Thoracic aorta (tissue), 2 donors: Measurements from ENCODE around the gene SLC16A7. TPM values are rescaled to one million over a fixed set of nuclear protein-coding genes. Genes with fewer than 3 reads are reported as not detected.
A peak's percentile ranks its signal among the peaks of the same experiment; 100 is the strongest.

Source experiments
- ATAC-seq: fragments of 150-250 bp; one replicate; pipeline ENCODE4 v1.8.0; 2017; ENCODE audit warnings: low read depth; ENCODE audit not compliant: insufficient number of reproducible peaks, low FRiP score
- DNase-seq: peaks from one replicate; pipeline ENCODE4 v3.0.0-alpha.2; 2020; ENCODE audit warnings: low spot score
- H3K27ac ChIP-seq, 2 donors: fragments of 200-600 bp; sonication (generic); 1 replicate in 1 of 2; 2 replicates in 1 of 2; pipeline ENCODE4 v1.5.1; 2016; ENCODE audit warnings: mild to moderate bottlenecking in 2 of 2, moderate library complexity in 2 of 2
- H3K27me3 ChIP-seq: fragments of 200-600 bp; sonication (generic); replicated peaks from 2 replicates; pipeline ENCODE4 v1.6.0; 2016; ENCODE audit warnings: mild to moderate bottlenecking; ENCODE audit not compliant: insufficient read depth
- H3K36me3 ChIP-seq: fragments of 200-600 bp; sonication (generic); one replicate; pipeline ENCODE4 v1.5.1; 2016
- H3K4me1 ChIP-seq, 2 donors: fragments of 200-600 bp; sonication (generic); 1 replicate in 1 of 2; 2 replicates in 1 of 2; pipeline versions ENCODE4 v1.5.1 to v1.6.0; 2016; ENCODE audit warnings: low read depth in 2 of 2, mild to moderate bottlenecking in 1 of 2; ENCODE audit not compliant: control insufficient read depth in 1 of 2
- H3K4me3 ChIP-seq: fragments of 200-600 bp; sonication (generic); 2 replicates; pipeline ENCODE4 v1.5.1; 2016; ENCODE audit warnings: mild to moderate bottlenecking
- H3K9me3 ChIP-seq: fragments of 200-600 bp; sonication (generic); 2 replicates; pipeline ENCODE4 v1.5.1; 2016
- CTCF ChIP-seq: fragments of 200-600 bp; sonication (generic); IDR thresholded peaks from one replicate; pipeline ENCODE4 v1.5.1; 2019; ENCODE audit warnings: antibody characterized with exemption
- total RNA-seq, 2 donors: library from RNA; depleted of rRNA; stranded (reverse); fragments of >200 nt; gene quantifications; one replicate each; pipeline versions ENCODE4 v1.1.0 to v1.2.3, GENCODE V29; 2016

Gene SLC16A7
- total RNA-seq, 2 donors from 2014 or later, result 44.9 to 175 TPM

- Histone ChIP-seq H3K9me3 (no peaks in the 10 kb centered on the region), H3K27ac (no peak overlapping the region), H3K27me3 (no peaks in the 10 kb centered on the region), H3K4me1 (peaks cover 12 to 15% of the 10 kb centered on the region in 2 donors), H3K36me3 (no peaks in the 10 kb centered on the region), H3K4me3 (peak overlapping the region; percentile 38)
- ATAC-seq (peak; percentile 27), DNase-seq (no peak)
- TF ChIP-seq CTCF, result no peak
These were observed 24.5 kb downstream of the SLC16A7 start for GRCh38 chr12:59620326-59620725.

DNA sequence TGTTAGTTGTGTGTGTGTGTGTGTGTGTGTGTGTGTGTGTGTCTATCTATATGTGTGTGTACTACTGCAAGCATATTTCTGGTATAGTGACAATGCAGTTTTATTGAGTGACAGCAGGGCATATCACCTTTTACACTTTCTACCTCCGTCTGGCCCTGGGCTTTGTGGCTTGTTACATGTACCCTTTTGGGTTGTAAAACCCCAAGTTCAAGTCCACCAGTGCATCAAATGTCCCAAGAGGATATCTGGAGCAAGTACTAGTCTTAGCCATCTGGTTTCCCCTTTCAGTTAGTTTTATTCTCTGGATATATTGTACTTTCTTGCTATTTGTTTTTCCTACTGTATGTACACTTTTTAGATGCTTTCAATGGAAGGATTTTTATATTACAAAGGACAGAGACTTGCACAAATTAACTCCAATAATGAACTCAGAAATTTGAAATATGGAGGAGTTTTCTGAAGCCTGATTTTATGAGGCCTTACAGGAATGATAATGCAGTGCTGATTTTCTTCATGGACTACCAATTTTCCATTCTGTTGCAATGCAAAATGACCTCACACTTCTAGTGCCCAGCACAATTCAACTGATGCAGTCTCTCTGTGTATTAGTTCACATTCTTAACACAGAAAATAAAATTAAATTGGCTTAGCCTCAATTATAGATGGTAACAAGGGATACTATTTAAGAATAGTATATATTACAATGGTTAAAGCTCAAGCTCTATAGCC lies 29.1 kb downstream of the SLC16A7 start:
- H3K4me3 ChIP-seq, result no peak overlapping the region
- ATAC-seq, result no peak
- no peaks in the 10 kb centered on the region for H3K27me3 ChIP-seq
- no peaks in the 10 kb centered on the region for H3K36me3 ChIP-seq
- DNase-seq, result no peak
- H3K4me1 ChIP-seq, result peaks cover 2 to 12% of the 10 kb centered on the region in 2 donors
- no peak for TF ChIP-seq CTCF
- H3K27ac ChIP-seq, result no peak overlapping the region
- no peaks in the 10 kb centered on the region for H3K9me3 ChIP-seq

GRCh38 chr12:59626382-59626781 lies 30.6 kb downstream of the SLC16A7 start:
- Histone ChIP-seq H3K36me3 (no peaks in the 10 kb centered on the region), H3K4me1 (peaks cover 0 to 12% of the 10 kb centered on the region in 2 donors), H3K27me3 (no peaks in the 10 kb centered on the region), H3K9me3 (no peaks in the 10 kb centered on the region), H3K4me3 (no peak overlapping the region), H3K27ac (no peak overlapping the region)
- DNase-seq (no peak), ATAC-seq (no peak)
- no peak for TF ChIP-seq CTCF

DNA sequence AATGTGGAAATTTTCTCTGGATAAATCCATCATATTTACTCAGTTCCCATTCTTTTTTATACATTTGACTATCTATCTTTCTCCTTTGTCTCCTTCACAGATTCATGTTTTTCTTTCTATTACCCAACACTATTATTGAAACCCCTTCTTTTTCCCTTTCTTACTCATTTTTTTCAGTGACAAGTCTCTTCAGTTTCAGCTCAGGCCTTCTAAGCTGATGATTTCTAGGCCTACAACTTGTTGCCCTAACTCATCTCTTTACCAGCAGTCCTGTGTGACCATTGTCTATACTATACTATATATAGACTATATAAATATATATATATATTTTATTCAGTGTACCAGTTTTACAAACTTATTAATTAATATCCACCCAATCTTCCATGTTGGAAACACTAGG lies 31.8 kb downstream of the SLC16A7 start:
- Histone ChIP-seq H3K9me3 (no peaks in the 10 kb centered on the region), H3K36me3 (no peaks in the 10 kb centered on the region), H3K4me3 (no peak overlapping the region), H3K4me1 (peaks cover 5 to 19% of the 10 kb centered on the region in 2 donors), H3K27ac (no peak overlapping the region), H3K27me3 (no peaks in the 10 kb centered on the region)
- DNase-seq (no peak), ATAC-seq (no peak)
- TF ChIP-seq CTCF, result no peak

- no peaks in the 10 kb centered on the region for H3K36me3 ChIP-seq
- no peak for ATAC-seq
- no peaks in the 10 kb centered on the region for H3K9me3 ChIP-seq
- peaks cover 8 to 23% of the 10 kb centered on the region in 2 donors for H3K4me1 ChIP-seq
- no peak overlapping the region for H3K27ac ChIP-seq
- H3K4me3 ChIP-seq, result no peak overlapping the region
- no peaks in the 10 kb centered on the region for H3K27me3 ChIP-seq
- no peak for TF ChIP-seq CTCF
- no peak for DNase-seq
These were observed 34.1 kb downstream of the SLC16A7 start for GRCh38 chr12:59629890-59630289.
